HCT116 (cell line): ENCODE measurements around the gene IGDCC3. TPM values are rescaled to one million over a fixed set of nuclear protein-coding genes. Genes with fewer than 3 reads are reported as not detected.

Experiments
- ATAC-seq: fragments of 200-7000 bp; cut with Tn5 transposase; 2 replicates; pipeline ENCODE4 v1.9.1; 2020; ENCODE audit warnings: mild to moderate bottlenecking, moderate library complexity
- BruUV-seq: library from RNA; stranded (reverse); fragments of 400-500 nt; replicated peaks from 2 replicates; lab custom pipeline; 2021; lab: Mats Ljungman, UMichigan
- CTCF ChIA-PET: fragments of 300-600 bp; sonication (Branson Sonifier 250); formaldehyde crosslinking; loops from one replicate; lab custom pipeline; 2021; ENCODE audit warnings: antibody characterized with exemption; lab: Charles Lee
- POLR2A ChIA-PET: fragments of 300-600, 350-600 bp; sonication (Branson Sonifier 250); formaldehyde crosslinking; loops from one replicate; lab custom pipeline; 2021; ENCODE audit warnings: antibody characterized with exemption; lab: Charles Lee
- RAD21 ChIA-PET, 2 experiments: fragments of 300-600 bp; sonication (Branson Sonifier 250); formaldehyde crosslinking; loops; one replicate each; lab custom pipeline; 2023; ENCODE audit warnings: low total read pairs in 2 of 2; ENCODE audit not compliant: uncharacterized antibody in 2 of 2, unreplicated experiment in 2 of 2, low non-redundant PET in 1 of 2; lab: Charles Lee
- DNase-seq: peaks from one replicate; pipeline ENCODE4 v3.0.0-alpha.2; 2010; ENCODE audit warnings: low read depth, low spot score
- H2AFZ ChIP-seq: fragments of 200-600 bp; shearing (Covaris generic), sonication (generic); 2 replicates; pipeline ENCODE4 v1.6.1; 2017; ENCODE audit warnings: low read depth, mixed run types, mixed read lengths, antibody characterized with exemption, low read length; ENCODE audit not compliant: poor library complexity, severe bottlenecking
- H3K27ac ChIP-seq: 2 replicates; pipeline ENCODE4 v1.5.1; 2012; ENCODE audit warnings: low read depth, low read length
- H3K27me3 ChIP-seq: fragments of 200-600 bp; sonication (generic); 2 replicates; pipeline ENCODE4 v1.6.1; 2016; ENCODE audit warnings: mixed run types, low read length, mixed read lengths; ENCODE audit not compliant: insufficient read depth
- H3K36me3 ChIP-seq, 2 experiments: fragments of 200-500 bp in 1 of 2; fragments of 200-600 bp in 1 of 2; sonication (Bioruptor generic) in 1 of 2; sonication (generic) in 1 of 2; 2 replicates each; pipeline versions ENCODE4 v1.5.1 to v1.6.1; 2014 to 2016; ENCODE audit warnings: low read length in 2 of 2, inconsistent platforms in 1 of 2, mixed read lengths in 1 of 2, mixed run types in 1 of 2; ENCODE audit not compliant: insufficient read depth in 2 of 2, control insufficient read depth in 1 of 2
- H3K4me1 ChIP-seq, 2 experiments: fragments of 200-600 bp in 1 of 2; sonication (generic) in 1 of 2; 2 replicates each; pipeline versions ENCODE4 v1.5.1 to v1.6.1; 2012 to 2017; ENCODE audit warnings: low read length in 2 of 2, inconsistent platforms in 1 of 2, mild to moderate bottlenecking in 1 of 2, mixed read lengths in 1 of 2, mixed run types in 1 of 2, moderate library complexity in 1 of 2; ENCODE audit not compliant: insufficient read depth in 2 of 2, control insufficient read depth in 1 of 2
- H3K4me2 ChIP-seq: fragments of 200-600 bp; sonication (generic); 2 replicates; pipeline ENCODE4 v1.6.1; 2017; ENCODE audit warnings: mixed run types, low read length, mixed read lengths
- H3K4me3 ChIP-seq, 2 experiments: fragments of 200-600 bp in 1 of 2; sonication (generic) in 1 of 2; replicated peaks in 1 of 2; 2 replicates each; pipeline ENCODE4 v1.5.1; 2011 to 2016; ENCODE audit warnings: low read length in 2 of 2, control low read depth in 1 of 2, low read depth in 1 of 2, mild to moderate bottlenecking in 1 of 2, mixed read lengths in 1 of 2, mixed run types in 1 of 2
- H3K79me2 ChIP-seq: fragments of 200-600 bp; sonication (generic); 2 replicates; pipeline ENCODE4 v1.6.1; 2017; ENCODE audit warnings: mild to moderate bottlenecking, mixed run types, low read length, moderate library complexity, mixed read lengths; ENCODE audit not compliant: insufficient read depth
- H3K9ac ChIP-seq: fragments of 200-600 bp; sonication (generic); 2 replicates; pipeline ENCODE4 v1.6.1; 2016; ENCODE audit warnings: low read length, mixed read lengths
- H3K9me2 ChIP-seq: fragments of 200-600 bp; sonication (generic), shearing (Covaris generic); 2 replicates; pipeline ENCODE4 v1.6.1; 2017; ENCODE audit warnings: mixed run types, mild to moderate bottlenecking, moderate library complexity; ENCODE audit not compliant: insufficient read depth
- H3K9me3 ChIP-seq, 2 experiments: fragments of 200-500 bp in 1 of 2; fragments of 200-600 bp in 1 of 2; sonication (Bioruptor generic) in 1 of 2; sonication (generic) in 1 of 2; 2 replicates each; pipeline ENCODE4 v1.6.1; 2014 to 2017; ENCODE audit warnings: low read length in 2 of 2, mixed read lengths in 2 of 2, inconsistent platforms in 1 of 2, low read depth in 1 of 2, mild to moderate bottlenecking in 1 of 2, mixed run types in 1 of 2, moderate library complexity in 1 of 2; ENCODE audit not compliant: control insufficient read depth in 1 of 2, insufficient read depth in 1 of 2
- H4K20me1 ChIP-seq: fragments of 200-600 bp; sonication (generic), shearing (Covaris generic); 2 replicates; pipeline ENCODE4 v1.6.1; 2017; ENCODE audit warnings: mixed run types, mild to moderate bottlenecking, moderate library complexity; ENCODE audit not compliant: insufficient read depth
- CEBPB ChIP-seq: IDR thresholded peaks from 2 replicates; pipeline ENCODE4 v1.6.1; 2012; ENCODE audit warnings: low read depth
- EGR1 ChIP-seq: IDR thresholded peaks from 2 replicates; pipeline ENCODE4 v1.6.1; 2012; ENCODE audit warnings: low read depth
- ELF1 ChIP-seq: IDR thresholded peaks from 2 replicates; pipeline ENCODE4 v1.6.1; 2012; ENCODE audit warnings: low read depth, borderline replicate concordance
- JUND ChIP-seq: IDR thresholded peaks from 2 replicates; pipeline ENCODE4 v1.6.1; 2012
- RAD21 ChIP-seq: IDR thresholded peaks from 2 replicates; pipeline ENCODE4 v1.6.1; 2012; ENCODE audit warnings: low read depth, mild to moderate bottlenecking
- SIN3A ChIP-seq: IDR thresholded peaks from 2 replicates; pipeline ENCODE4 v1.6.1; 2012; ENCODE audit warnings: low read depth
- SP1 ChIP-seq: IDR thresholded peaks from 2 replicates; pipeline ENCODE4 v1.6.1; 2012; ENCODE audit warnings: low read depth
- SRF ChIP-seq: IDR thresholded peaks from 2 replicates; pipeline ENCODE4 v1.6.1; 2012; ENCODE audit warnings: low read depth
- YY1 ChIP-seq: IDR thresholded peaks from 2 replicates; pipeline ENCODE4 v1.6.1; 2011; ENCODE audit warnings: low read length, low read depth, moderate library complexity, mild to moderate bottlenecking; ENCODE audit not compliant: insufficient replicate concordance; ENCODE audit errors: extremely low read depth
- ZFX ChIP-seq: fragments of 450-650 bp; IDR thresholded peaks from 2 replicates; pipeline ENCODE4 v1.6.1; 2017
- intact Hi-C: fragments of 100-400 bp; cut with micrococcal nuclease; formaldehyde crosslinking; loops from 2 replicates; pipeline ENCODE4 v1.10.0; 2022
- total RNA-seq: library from RNA; stranded (reverse); gene quantifications from one replicate; pipeline ENCODE4 v1.2.1, GENCODE V29; 2021; ENCODE audit not compliant: unreplicated experiment
- TF ChIP-seq, protein P1 (sequence below): IDR thresholded peaks from 2 replicates; pipeline ENCODE4 v1.6.1; 2012
- TF ChIP-seq, protein P2 (sequence below), 3 experiments: fragments of 200-600 bp in 1 of 3; sonication (generic) in 1 of 3; IDR thresholded peaks in 2 of 3; conservative IDR thresholded peaks in 1 of 3; 2 replicates each; pipeline ENCODE4 v1.5.1; 2012 to 2017; ENCODE audit warnings: low read depth in 2 of 3, low read length in 2 of 3, antibody characterized with exemption in 1 of 3, borderline replicate concordance in 1 of 3, control low read depth in 1 of 3, mild to moderate bottlenecking in 1 of 3, mixed read lengths in 1 of 3, mixed run types in 1 of 3, moderate library complexity in 1 of 3; ENCODE audit not compliant: insufficient read depth in 1 of 3
- TF ChIP-seq, protein P3 (sequence below): IDR thresholded peaks from 2 replicates; pipeline ENCODE4 v1.6.1; 2012
- TF ChIP-seq, protein P4 (sequence below): IDR thresholded peaks from 2 replicates; pipeline ENCODE4 v1.6.1; 2011; ENCODE audit warnings: mild to moderate bottlenecking, low read length, moderate library complexity; ENCODE audit not compliant: insufficient replicate concordance; ENCODE audit errors: extremely low read depth

The IGDCC3 gene
- total RNA-seq, 1 experiment from 2014 or later = 0.44 TPM

DNA sequence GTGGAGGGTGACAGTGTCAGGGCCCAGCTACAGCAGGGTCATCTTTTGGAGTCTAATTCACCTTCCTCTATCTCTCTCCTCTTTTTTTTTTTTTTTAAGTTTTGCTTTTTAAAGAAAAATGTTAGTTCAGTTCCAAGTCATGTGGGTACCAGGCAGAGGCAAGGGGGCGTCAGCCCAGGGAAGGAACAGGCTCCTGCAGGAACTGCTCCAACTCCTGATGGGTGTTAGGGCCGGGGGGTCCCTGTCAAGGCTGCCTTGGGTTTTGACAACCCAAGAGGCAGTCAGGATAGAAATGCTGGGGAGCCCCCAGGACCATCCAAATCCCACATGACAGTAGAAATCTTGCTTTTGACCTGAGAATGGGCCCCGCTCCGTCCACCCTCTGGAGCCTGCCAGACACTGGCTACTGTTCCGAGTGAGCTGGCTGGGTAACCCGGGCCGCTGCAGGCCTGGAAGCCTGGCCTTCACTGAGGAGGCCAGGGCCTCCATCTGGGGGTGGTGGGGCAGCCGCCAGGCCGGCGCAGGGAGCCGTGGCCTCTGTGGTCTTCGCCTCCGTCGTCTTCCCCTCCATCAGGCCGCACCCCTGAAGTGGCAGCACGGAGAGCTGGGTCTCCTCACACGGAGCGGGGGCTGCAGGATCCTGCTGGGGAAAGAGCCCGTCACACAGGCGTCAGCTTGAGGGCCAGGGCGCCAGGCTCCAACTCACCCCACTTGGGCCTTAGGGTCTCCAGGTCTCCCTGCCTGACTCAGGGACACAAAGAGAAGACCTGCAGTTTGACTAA, 49.1 kb downstream of the IGDCC3 start:
- no peaks in the 10 kb centered on the region for H3K79me2 ChIP-seq
- H2AFZ ChIP-seq = no peak overlapping the region
- H3K9me3 ChIP-seq = no peaks in the 10 kb centered on the region
- DNase-seq = no peak
- no peaks in the 10 kb centered on the region for H3K27me3 ChIP-seq
- no peaks in the 10 kb centered on the region for H3K9me2 ChIP-seq
- H3K4me3 ChIP-seq = no peak overlapping the region
- H3K4me1 ChIP-seq = no peaks in the 10 kb centered on the region
- H3K27ac ChIP-seq = no peak overlapping the region
- H3K4me2 ChIP-seq = no peak overlapping the region
- CTCF ChIA-PET = no interaction called here
- no peaks in the 10 kb centered on the region for H3K36me3 ChIP-seq
- intact Hi-C loops = no loop called here
- TF ChIP-seq RAD21 = no peak
- no peak for TF ChIP-seq JUND
- TF ChIP-seq ELF1 = no peak
- no peak for TF ChIP-seq CEBPB
- no peak for TF ChIP-seq SIN3A
- TF ChIP-seq YY1 = no peak
- TF ChIP-seq, protein P1, sequence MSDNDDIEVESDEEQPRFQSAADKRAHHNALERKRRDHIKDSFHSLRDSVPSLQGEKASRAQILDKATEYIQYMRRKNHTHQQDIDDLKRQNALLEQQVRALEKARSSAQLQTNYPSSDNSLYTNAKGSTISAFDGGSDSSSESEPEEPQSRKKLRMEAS = no peak
- TF ChIP-seq EGR1 = no peak
- TF ChIP-seq ZFX = no peak
- TF ChIP-seq, protein P2, sequence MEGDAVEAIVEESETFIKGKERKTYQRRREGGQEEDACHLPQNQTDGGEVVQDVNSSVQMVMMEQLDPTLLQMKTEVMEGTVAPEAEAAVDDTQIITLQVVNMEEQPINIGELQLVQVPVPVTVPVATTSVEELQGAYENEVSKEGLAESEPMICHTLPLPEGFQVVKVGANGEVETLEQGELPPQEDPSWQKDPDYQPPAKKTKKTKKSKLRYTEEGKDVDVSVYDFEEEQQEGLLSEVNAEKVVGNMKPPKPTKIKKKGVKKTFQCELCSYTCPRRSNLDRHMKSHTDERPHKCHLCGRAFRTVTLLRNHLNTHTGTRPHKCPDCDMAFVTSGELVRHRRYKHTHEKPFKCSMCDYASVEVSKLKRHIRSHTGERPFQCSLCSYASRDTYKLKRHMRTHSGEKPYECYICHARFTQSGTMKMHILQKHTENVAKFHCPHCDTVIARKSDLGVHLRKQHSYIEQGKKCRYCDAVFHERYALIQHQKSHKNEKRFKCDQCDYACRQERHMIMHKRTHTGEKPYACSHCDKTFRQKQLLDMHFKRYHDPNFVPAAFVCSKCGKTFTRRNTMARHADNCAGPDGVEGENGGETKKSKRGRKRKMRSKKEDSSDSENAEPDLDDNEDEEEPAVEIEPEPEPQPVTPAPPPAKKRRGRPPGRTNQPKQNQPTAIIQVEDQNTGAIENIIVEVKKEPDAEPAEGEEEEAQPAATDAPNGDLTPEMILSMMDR (IDR thresholded peaks at IDR 0.05 in 2 of 3, conservative IDR thresholded peaks at IDR 0.05 in 1 of 3; ENCODE audit: borderline replicate concordance in 1 of 3, insufficient read depth in 1 of 3, low read depth in 2 of 3, low read length in 2 of 3) = no peak
- TF ChIP-seq SP1 = no peak
- no peak for TF ChIP-seq SRF
- TF ChIP-seq, protein P3, sequence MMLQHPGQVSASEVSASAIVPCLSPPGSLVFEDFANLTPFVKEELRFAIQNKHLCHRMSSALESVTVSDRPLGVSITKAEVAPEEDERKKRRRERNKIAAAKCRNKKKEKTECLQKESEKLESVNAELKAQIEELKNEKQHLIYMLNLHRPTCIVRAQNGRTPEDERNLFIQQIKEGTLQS = no peak
- TF ChIP-seq, protein P4, sequence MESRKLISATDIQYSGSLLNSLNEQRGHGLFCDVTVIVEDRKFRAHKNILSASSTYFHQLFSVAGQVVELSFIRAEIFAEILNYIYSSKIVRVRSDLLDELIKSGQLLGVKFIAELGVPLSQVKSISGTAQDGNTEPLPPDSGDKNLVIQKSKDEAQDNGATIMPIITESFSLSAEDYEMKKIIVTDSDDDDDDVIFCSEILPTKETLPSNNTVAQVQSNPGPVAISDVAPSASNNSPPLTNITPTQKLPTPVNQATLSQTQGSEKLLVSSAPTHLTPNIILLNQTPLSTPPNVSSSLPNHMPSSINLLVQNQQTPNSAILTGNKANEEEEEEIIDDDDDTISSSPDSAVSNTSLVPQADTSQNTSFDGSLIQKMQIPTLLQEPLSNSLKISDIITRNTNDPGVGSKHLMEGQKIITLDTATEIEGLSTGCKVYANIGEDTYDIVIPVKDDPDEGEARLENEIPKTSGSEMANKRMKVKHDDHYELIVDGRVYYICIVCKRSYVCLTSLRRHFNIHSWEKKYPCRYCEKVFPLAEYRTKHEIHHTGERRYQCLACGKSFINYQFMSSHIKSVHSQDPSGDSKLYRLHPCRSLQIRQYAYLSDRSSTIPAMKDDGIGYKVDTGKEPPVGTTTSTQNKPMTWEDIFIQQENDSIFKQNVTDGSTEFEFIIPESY = no peak
- no peak overlapping the region for H3K9ac ChIP-seq
- H4K20me1 ChIP-seq = no peaks in the 10 kb centered on the region
- ATAC-seq = no peak
- POLR2A ChIA-PET = interaction anchor here (0.9 kb wide), 1 partner anchor 10 kb away, joined by 4 read pairs; no protein-coding TSS in a partner anchor
- RAD21 ChIA-PET = no interaction called here
- no TSS peak for BruUV-seq
